DLD1 (cell line): ENCODE results near the gene KLRD1.
"Not testable (repeated sequence)": the region's sequence is repeated elsewhere in the genome, so short reads cannot be mapped to it uniquely, and the experiment has no call there.

ENCODE experiments used
- in situ Hi-C: cut with HindIII; loops from 2 replicates; pipeline ENCODE4 v1.10.0; 2017; ENCODE audit warnings: low sequenced_read_pairs

The KLRD1 gene

GRCh38 chr12:10307630-10308029 is at the start of gene KLRD1:
Gene KLRD1, plus strand, starts transcription at chr12:10307870. Its CDS starts 208 bp downstream, at chr12:10308078.
- in situ Hi-C loops, result no loop called here

- in situ Hi-C loops, result no loop called here
Measured at GRCh38 chr12:10260927-10261326, 46.7 kb upstream of the KLRD1 start.

- in situ Hi-C loops, result no loop called here
Measured at GRCh38 chr12:10268037-10268436, 39.6 kb upstream of the KLRD1 start.

GRCh38 chr12:10272467-10272866 is 35.2 kb upstream of the KLRD1 start:
- in situ Hi-C loops, result no loop called here

- in situ Hi-C loops, result no loop called here
Measured at GRCh38 chr12:10276774-10277173, 30.9 kb upstream of the KLRD1 start.

GRCh38 chr12:10278104-10278503 is 29.6 kb upstream of the KLRD1 start:
- in situ Hi-C loops, result no loop called here

- in situ Hi-C loops, result no loop called here
Measured at GRCh38 chr12:10279937-10280336, 27.7 kb upstream of the KLRD1 start.

GRCh38 chr12:10283027-10283426 is 24.6 kb upstream of the KLRD1 start:
- in situ Hi-C loops, result no loop called here

GRCh38 chr12:10285919-10286318 is 21.8 kb upstream of the KLRD1 start:
- in situ Hi-C loops, result no loop called here

- in situ Hi-C loops, result no loop called here
Measured at GRCh38 chr12:10289005-10289754, 18.5 kb upstream of the KLRD1 start.

- in situ Hi-C loops, result no loop called here
Measured at GRCh38 chr12:10291030-10291429, 16.6 kb upstream of the KLRD1 start.

GRCh38 chr12:10293151-10293550 is 14.5 kb upstream of the KLRD1 start:
- in situ Hi-C loops, result no loop called here

- in situ Hi-C loops, result no loop called here
Measured at GRCh38 chr12:10293570-10294227, 14.0 kb upstream of the KLRD1 start.

GRCh38 chr12:10301103-10301502 is 6.6 kb upstream of the KLRD1 start:
- in situ Hi-C loops, result no loop called here

GRCh38 chr12:10304161-10304574 is 3.5 kb upstream of the KLRD1 start:
- in situ Hi-C loops, result no loop called here

GRCh38 chr12:10305411-10305810 is 2.3 kb upstream of the KLRD1 start:
- in situ Hi-C loops, result no loop called here

- in situ Hi-C loops, result no loop called here
Measured at GRCh38 chr12:10310926-10311720, 3.5 kb downstream of the KLRD1 start.

GRCh38 chr12:10319388-10319787 is 11.7 kb downstream of the KLRD1 start:
- in situ Hi-C loops, result no loop called here

- in situ Hi-C loops, result no loop called here
Measured at GRCh38 chr12:10320643-10321042, 13.0 kb downstream of the KLRD1 start.

GRCh38 chr12:10328691-10329090 is 21.0 kb downstream of the KLRD1 start:
- in situ Hi-C loops, result not testable (repeated sequence)

GRCh38 chr12:10331642-10332239 is 24.1 kb downstream of the KLRD1 start:
- in situ Hi-C loops, result no loop called here
